Heart right ventricle (tissue), 16 donors: ENCODE measurements around the gene COL1A1. TPM values are rescaled to one million over a fixed set of nuclear protein-coding genes. Genes with fewer than 3 reads are reported as not detected.

ENCODE experiments used
- ATAC-seq, 8 donors: fragments of 200-7000 bp; cut with Tn5 transposase; one replicate each; pipeline ENCODE4 v1.9.1; 2020; ENCODE audit warnings: mild to moderate bottlenecking in 8 of 8, moderate library complexity in 8 of 8, moderate number of reproducible peaks in 1 of 8
- DNase-seq, 2 donors: peaks; one replicate each; pipeline ENCODE4 v3.0.0-alpha.2; 2020
- H3K27ac ChIP-seq, 10 donors: fragments of 200-600 bp; sonication (generic) in 2 of 10; one replicate each; pipeline versions ENCODE4 v1.5.0 to v1.8.0; 2020 to 2022; ENCODE audit warnings: mild to moderate bottlenecking in 3 of 10
- H3K27me3 ChIP-seq, 7 donors: fragments of 200-600 bp; one replicate each; pipeline ENCODE4 v1.8.0; 2021 to 2022; ENCODE audit warnings: mild to moderate bottlenecking in 2 of 7
- H3K36me3 ChIP-seq, 9 donors: fragments of 200-600 bp; sonication (generic) in 1 of 9; one replicate each; pipeline versions ENCODE4 v1.5.0 to v1.8.0; 2020 to 2022; ENCODE audit warnings: mild to moderate bottlenecking in 2 of 9
- H3K4me1 ChIP-seq, 9 donors: fragments of 200-600 bp; sonication (generic) in 1 of 9; one replicate each; pipeline versions ENCODE4 v1.5.0 to v1.8.0; 2020 to 2022; ENCODE audit warnings: mild to moderate bottlenecking in 4 of 9
- H3K4me3 ChIP-seq, 10 donors: fragments of 200-600 bp; sonication (generic) in 2 of 10; one replicate each; pipeline versions ENCODE4 v1.5.0 to v1.8.0; 2020 to 2022; ENCODE audit warnings: mild to moderate bottlenecking in 7 of 10, moderate library complexity in 2 of 10
- H3K9me3 ChIP-seq, 11 donors: fragments of 200-600 bp in 10 of 11; sonication (generic) in 2 of 11; one replicate each; pipeline versions ENCODE4 v1.5.0 to v1.8.0; 2013 to 2022; ENCODE audit warnings: mild to moderate bottlenecking in 2 of 11, control low read depth in 1 of 11, moderate library complexity in 1 of 11
- WGBS, 2 donors: extraction: QIAGEN DNeasy Blood & Tissue Kit; methylation state at CpG; one replicate each; pipeline ENCODE4 v1.1.7; 2013; ENCODE audit warnings: inconsistent platforms in 1 of 2; 5-methylcytosine and 5-hydroxymethylcytosine counted together
- intact Hi-C, 10 donors: fragments of 100-400 bp; cut with DNase I; formaldehyde crosslinking; loops; one replicate each; pipeline versions ENCODE4 v1.11.1 to v1.14.2; 2022
- polyA plus RNA-seq, 2 donors: library from polyadenylated mRNA; stranded (reverse); fragments of 200-250 nt; gene quantifications; one replicate each; pipeline ENCODE4 v1.2.3, GENCODE V29; 2013
- total RNA-seq, 10 donors: library from RNA; stranded (reverse); fragmentation: NEBNext Ultra II Directional in 3 of 10; extraction: Animal tissue kit (Norgen Biotek cat#: 25700) in 3 of 10; gene quantifications; one replicate each; pipeline versions ENCODE4 v1.2.1 to v1.2.4, GENCODE V29; 2021 to 2023
- TF ChIP-seq, protein P1 (sequence below), 9 donors: fragments of 200-600 bp; sonication (generic) in 2 of 9; IDR thresholded peaks; one replicate each; pipeline versions ENCODE4 v1.5.0 to v1.8.0; 2021 to 2022; ENCODE audit warnings: antibody characterized with exemption in 9 of 9, mild to moderate bottlenecking in 5 of 9, moderate library complexity in 1 of 9
- donor health status: Arrhythmogenic right ventricular cardiomyopathy.
- donor health status: ischemic (EF 13 %, LVEDD 7.1; RV severe dilation, severe dysfunction).
- donor health status: healthy with polysubstance abuse.
- donor health status: DM: no; HTN: yes; CAD: no.
- donor health status: DM: no; HTN: no; CAD: no.
- donor health status: ischemic (EF 25% LVEDD 6.9; RV normal size, moderate dysfunction).
- donor health status: ischemic (EF 25% LVEDD 5.7; RV mildly dilated, moderate dysfunction).
- donor health status: healthy.
- donor health status: DM: yes; HTN: yes; CAD: no.
- donor health status: Ischemic cardiomyopathy.
- donor health status: ischemic (EF 35%, LVEDD 5.7; RV mildly dilated, moderate dysfunction).
- donor health status: nonischemic (EF 11% LVEDD 7.7; RV severe dilation, severe dysfunction).
- donor health status: DM: yes; HTN: yes; CAD: no.
- donor health status: PGD.
- donor health status: ischemic (EF 29% LVEDD 5.4; RV normal size, mild dysfunction).
- donor health status: nonischemic (EF 23%, LVEDD 6.1; RV moderate dilation, normal function).

Gene COL1A1
- total and polyA plus RNA-seq, 12 donors: 30.2 to 455 (median 45.9) TPM

DNA sequence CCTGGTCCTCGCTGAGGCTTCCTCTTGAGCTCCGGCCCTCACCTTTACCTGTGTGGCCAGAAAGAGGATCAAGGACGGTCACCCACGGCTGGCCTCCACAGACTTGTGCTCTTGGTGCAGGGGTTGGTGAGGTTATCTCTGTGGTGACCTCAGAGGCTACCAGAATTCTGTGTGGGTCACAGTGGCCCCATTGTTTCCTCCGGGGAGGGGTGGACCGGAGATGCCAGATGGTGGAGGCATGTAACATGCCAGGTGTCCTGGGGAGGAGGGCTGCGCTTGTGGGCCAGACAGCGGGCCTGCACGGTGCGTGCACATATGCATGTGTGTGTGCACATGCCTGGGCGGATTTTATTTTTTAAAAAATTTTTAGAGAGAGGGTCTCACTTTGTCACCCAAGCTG, 29.3 kb downstream of the COL1A1 start:
- DNase-seq: no peak
- intact Hi-C loops: no loop called here
- peak overlapping the region in 7 of 10 donors; percentile 64 to 94 (median 73) for H3K27ac ChIP-seq
- peaks cover 10 to 90% (median 50%) of the 10 kb centered on the region in 9 donors for H3K4me1 ChIP-seq
- 92 to 94% methylated on average over 11 of the region's 11 CpGs for WGBS, 2 donors
- H3K9me3 ChIP-seq: no peaks in the 10 kb centered on the region
- TF ChIP-seq, protein P1, sequence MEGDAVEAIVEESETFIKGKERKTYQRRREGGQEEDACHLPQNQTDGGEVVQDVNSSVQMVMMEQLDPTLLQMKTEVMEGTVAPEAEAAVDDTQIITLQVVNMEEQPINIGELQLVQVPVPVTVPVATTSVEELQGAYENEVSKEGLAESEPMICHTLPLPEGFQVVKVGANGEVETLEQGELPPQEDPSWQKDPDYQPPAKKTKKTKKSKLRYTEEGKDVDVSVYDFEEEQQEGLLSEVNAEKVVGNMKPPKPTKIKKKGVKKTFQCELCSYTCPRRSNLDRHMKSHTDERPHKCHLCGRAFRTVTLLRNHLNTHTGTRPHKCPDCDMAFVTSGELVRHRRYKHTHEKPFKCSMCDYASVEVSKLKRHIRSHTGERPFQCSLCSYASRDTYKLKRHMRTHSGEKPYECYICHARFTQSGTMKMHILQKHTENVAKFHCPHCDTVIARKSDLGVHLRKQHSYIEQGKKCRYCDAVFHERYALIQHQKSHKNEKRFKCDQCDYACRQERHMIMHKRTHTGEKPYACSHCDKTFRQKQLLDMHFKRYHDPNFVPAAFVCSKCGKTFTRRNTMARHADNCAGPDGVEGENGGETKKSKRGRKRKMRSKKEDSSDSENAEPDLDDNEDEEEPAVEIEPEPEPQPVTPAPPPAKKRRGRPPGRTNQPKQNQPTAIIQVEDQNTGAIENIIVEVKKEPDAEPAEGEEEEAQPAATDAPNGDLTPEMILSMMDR (IDR thresholded peaks at IDR 0.05): no peak
- peaks cover 0 to 16% (median 0%) of the 10 kb centered on the region in 9 donors for H3K36me3 ChIP-seq
- ATAC-seq: no peak
- H3K4me3 ChIP-seq: no peak overlapping the region
- H3K27me3 ChIP-seq: no peaks in the 10 kb centered on the region

DNA sequence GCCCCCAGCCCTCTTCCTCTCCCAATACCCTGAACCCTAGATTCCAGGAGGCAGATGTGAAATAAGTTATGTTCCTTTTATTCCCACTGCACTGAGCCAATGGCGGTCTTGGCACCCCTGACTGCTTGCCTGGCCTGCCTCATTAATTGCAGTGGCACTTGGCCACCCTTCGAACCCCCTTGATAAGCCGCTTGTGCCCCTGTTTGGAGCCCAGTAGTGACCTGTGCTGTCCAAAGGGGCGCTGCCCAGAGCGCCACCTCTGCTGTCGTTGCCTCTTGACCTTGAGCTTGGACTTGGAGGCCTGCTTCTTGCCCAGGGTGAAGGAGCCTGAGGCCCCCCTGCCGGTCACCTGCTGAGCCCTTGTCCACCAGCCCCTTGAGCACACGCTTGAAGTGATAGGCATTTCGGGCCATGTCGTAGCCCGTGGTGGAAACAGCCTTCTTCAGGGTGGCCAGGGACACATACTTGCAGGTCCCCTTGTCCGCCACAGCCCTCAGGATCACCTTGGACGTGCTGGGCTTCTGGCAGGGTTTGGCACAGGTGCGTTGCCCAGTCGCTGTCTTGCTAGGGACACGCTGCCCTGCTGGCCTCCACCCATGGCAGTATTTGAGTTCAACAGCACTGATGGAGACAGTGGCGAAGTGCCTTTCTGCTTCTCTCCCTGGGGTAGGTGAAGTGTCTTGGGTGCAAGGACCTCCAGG, 29.9 kb downstream of the COL1A1 start:
- ATAC-seq: peak in 1 of 8 donors; percentile 4
- TF ChIP-seq, protein P1 (IDR thresholded peaks at IDR 0.05): no peak
- peak in 1 of 2 donors; percentile 12 for DNase-seq
- Histone ChIP-seq H3K9me3 (no peaks in the 10 kb centered on the region), H3K4me1 (peaks cover 5 to 85% (median 44%) of the 10 kb centered on the region in 9 donors), H3K36me3 (peaks cover 0 to 16% (median 0%) of the 10 kb centered on the region in 9 donors), H3K27me3 (no peaks in the 10 kb centered on the region), H3K27ac (peak overlapping the region in 9 of 10 donors; percentile 14 to 94 (median 72)), H3K4me3 (no peak overlapping the region)
- intact Hi-C loops: no loop called here
- 66 to 73% methylated on average over 17 of the region's 17 CpGs for WGBS, 2 donors

DNA sequence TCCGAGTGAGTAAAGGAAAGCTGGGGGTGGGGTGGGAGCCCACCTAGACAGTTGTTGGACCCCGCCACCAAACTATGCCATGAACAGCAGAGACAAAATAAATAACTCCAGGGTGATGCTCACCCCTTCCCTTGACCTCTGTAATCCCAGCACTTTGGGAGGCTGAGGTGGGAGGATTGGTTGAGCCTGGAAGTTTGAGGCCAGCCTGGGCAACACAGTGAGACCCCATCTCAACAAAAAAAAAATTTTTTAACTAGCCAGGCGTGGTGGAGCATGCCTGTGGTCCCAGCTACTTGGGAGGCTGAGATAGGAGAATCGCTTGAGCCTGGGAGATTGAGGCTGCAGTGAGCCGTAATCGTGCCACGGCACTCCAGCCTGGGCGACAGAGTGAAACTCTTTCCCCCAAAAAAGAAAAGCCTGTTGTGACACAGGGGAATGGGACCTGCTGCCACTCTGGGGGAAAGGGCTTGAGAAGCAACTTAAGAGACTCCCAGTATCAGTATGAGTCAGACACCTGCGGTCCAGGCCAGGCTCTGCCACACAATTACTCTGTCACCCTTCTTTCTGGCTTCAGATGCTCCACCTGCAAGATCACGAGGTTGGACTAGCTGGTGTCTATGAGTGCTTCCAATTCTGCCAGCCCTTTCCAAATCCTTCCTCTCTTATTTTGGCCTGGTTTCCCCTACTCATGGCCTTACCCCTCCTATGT, 30.6 kb downstream of the COL1A1 start:
- DNase-seq (no peak), ATAC-seq (peak in 1 of 8 donors; percentile 25)
- H3K4me3 ChIP-seq: no peak overlapping the region
- WGBS, 2 donors: 83 to 85% methylated on average over 10 of the region's 10 CpGs
- intact Hi-C loops: no loop called here
- TF ChIP-seq, protein P1 (IDR thresholded peaks at IDR 0.05): no peak
- H3K9me3 ChIP-seq: no peaks in the 10 kb centered on the region
- peaks cover 5 to 77% (median 39%) of the 10 kb centered on the region in 9 donors for H3K4me1 ChIP-seq
- H3K27me3 ChIP-seq: no peaks in the 10 kb centered on the region
- peaks cover 0 to 16% (median 0%) of the 10 kb centered on the region in 9 donors for H3K36me3 ChIP-seq
- peak overlapping the region in 8 of 10 donors; percentile 48 to 94 (median 72) for H3K27ac ChIP-seq

DNA sequence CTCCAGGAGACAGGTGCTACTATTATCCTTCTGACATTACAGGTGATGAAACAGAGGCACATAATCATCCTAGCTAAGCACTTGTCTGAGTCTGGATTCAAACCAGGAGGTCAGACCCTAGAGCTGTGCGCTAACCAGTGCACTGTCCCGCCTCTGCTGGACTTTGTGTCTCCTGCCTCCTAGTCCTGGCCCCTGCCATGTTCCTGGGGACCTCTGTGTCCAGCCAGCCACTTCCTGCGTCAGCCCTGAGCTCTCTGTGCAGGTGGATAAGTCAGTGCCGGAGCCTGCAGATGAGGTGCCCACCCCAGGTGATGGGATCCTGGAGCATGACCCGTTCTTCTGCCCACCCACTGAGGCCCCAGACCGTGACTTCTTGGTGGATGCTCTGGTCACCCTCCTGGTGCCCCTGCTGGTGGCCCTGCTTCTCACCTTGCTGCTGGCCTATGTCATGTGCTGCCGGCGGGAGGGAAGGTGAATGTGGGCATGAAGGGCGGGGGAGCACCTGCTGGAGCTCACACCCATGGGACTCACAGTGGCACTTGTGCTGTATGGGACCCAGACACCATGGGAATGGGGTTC, 31.5 kb downstream of the COL1A1 start:
- TF ChIP-seq, protein P1 (IDR thresholded peaks at IDR 0.05): no peak
- DNase-seq: no peak
- ATAC-seq: no peak
- H3K27me3 ChIP-seq: no peaks in the 10 kb centered on the region
- H3K27ac ChIP-seq: peak overlapping the region in 4 of 10 donors; percentile 72 to 94 (median 79)
- peaks cover 5 to 80% (median 40%) of the 10 kb centered on the region in 9 donors for H3K4me1 ChIP-seq
- no peaks in the 10 kb centered on the region for H3K9me3 ChIP-seq
- WGBS, 2 donors: 84 to 85% methylated on average over 9 of the region's 9 CpGs
- H3K4me3 ChIP-seq: no peak overlapping the region
- H3K36me3 ChIP-seq: peaks cover 0 to 16% (median 0%) of the 10 kb centered on the region in 9 donors
- intact Hi-C loops: loop anchor here in 4 of 10 donors (2.0 to 10.0 kb wide), 4 partner anchors 29 to 125 kb away; no protein-coding TSS in a partner anchor
